WTC11 (cell line): ENCODE data around the gene SH3BP5. TPM values are rescaled to one million over a fixed set of nuclear protein-coding genes. Genes with fewer than 3 reads are reported as not detected.

Experiments
- ATAC-seq: fragments of 200-7000 bp; cut with Tn5 transposase; 2 replicates; pipeline ENCODE4 v1.10.0; 2021; ENCODE audit warnings: mild to moderate bottlenecking, moderate library complexity
- CTCF ChIA-PET: fragments of 300-600 bp; sonication (Branson Sonifier 250); formaldehyde crosslinking; loops from one replicate; lab custom pipeline; 2021; ENCODE audit warnings: antibody characterized with exemption; lab: Charles Lee
- POLR2A ChIA-PET: fragments of 350-600 bp; sonication (Branson Sonifier 250); formaldehyde crosslinking; loops from one replicate; lab custom pipeline; 2021; ENCODE audit warnings: antibody characterized with exemption; lab: Charles Lee
- DNase-seq: peaks from one replicate; pipeline ENCODE4 v3.0.0; 2021; ENCODE audit warnings: low spot score
- H3K27ac Mint-ChIP-seq: 2 replicates; pipeline ENCODE4 v1.8.0; 2021; ENCODE audit warnings: mixed read lengths
- H3K27me3 Mint-ChIP-seq: 2 replicates; pipeline ENCODE4 v1.8.0; 2021; ENCODE audit warnings: low read depth, mild to moderate bottlenecking, moderate library complexity, mixed read lengths
- H3K36me3 Mint-ChIP-seq: 2 replicates; pipeline ENCODE4 v1.8.0; 2021; ENCODE audit warnings: mixed read lengths
- H3K4me1 Mint-ChIP-seq: 2 replicates; pipeline ENCODE4 v1.8.0; 2022; ENCODE audit warnings: mixed read lengths
- H3K4me3 Mint-ChIP-seq: 2 replicates; pipeline ENCODE4 v1.8.0; 2021; ENCODE audit warnings: mild to moderate bottlenecking, moderate library complexity, mixed read lengths
- H3K9me3 Mint-ChIP-seq: 2 replicates; pipeline ENCODE4 v1.8.0; 2021; ENCODE audit warnings: mixed read lengths
- ARID4B ChIP-seq: sonication (generic); formaldehyde crosslinking; IDR thresholded peaks from 2 replicates; pipeline ENCODE4 v1.8.0; 2023; ENCODE audit warnings: missing genetic modification reagents, mild to moderate bottlenecking, borderline replicate concordance
- CBFB ChIP-seq: sonication (generic); formaldehyde crosslinking; IDR thresholded peaks from 2 replicates; pipeline ENCODE4 v1.8.1; 2022; ENCODE audit warnings: mild to moderate bottlenecking, low read depth, missing genetic modification reagents
- CREB1 ChIP-seq: sonication (generic); formaldehyde crosslinking; IDR thresholded peaks from 2 replicates; pipeline ENCODE4 v1.8.0; 2023; ENCODE audit warnings: mild to moderate bottlenecking, missing genetic modification reagents
- E2F4 ChIP-seq: sonication (generic); formaldehyde crosslinking; IDR thresholded peaks from 2 replicates; pipeline ENCODE4 v1.8.1; 2022; ENCODE audit warnings: low read depth, mild to moderate bottlenecking, moderate library complexity, missing genetic modification reagents, borderline replicate concordance
- ESRRA ChIP-seq: sonication (generic); formaldehyde crosslinking; IDR thresholded peaks from 2 replicates; pipeline ENCODE4 v1.8.1; 2022; ENCODE audit warnings: mild to moderate bottlenecking, missing genetic modification reagents, borderline replicate concordance
- ETV6 ChIP-seq: sonication (generic); formaldehyde crosslinking; IDR thresholded peaks from 2 replicates; pipeline ENCODE4 v1.8.1; 2022; ENCODE audit warnings: mild to moderate bottlenecking, missing genetic modification reagents
- FOXJ3 ChIP-seq: sonication (generic); formaldehyde crosslinking; IDR thresholded peaks from 2 replicates; pipeline ENCODE4 v1.9.0; 2021; ENCODE audit warnings: missing genetic modification reagents, mild to moderate bottlenecking, borderline replicate concordance
- FOXP1 ChIP-seq: sonication (generic); formaldehyde crosslinking; IDR thresholded peaks from 2 replicates; pipeline ENCODE4 v1.8.0; 2022; ENCODE audit warnings: missing genetic modification reagents, mild to moderate bottlenecking, moderate library complexity, borderline replicate concordance
- JAZF1 ChIP-seq: fragments of 250-450 bp; sonication (Bioruptor Pico); IDR thresholded peaks from 2 replicates; pipeline ENCODE4 v1.9.0; 2021; ENCODE audit warnings: moderate library complexity, mild to moderate bottlenecking, inconsistent platforms
- JUN ChIP-seq: sonication (generic); formaldehyde crosslinking; IDR thresholded peaks from 2 replicates; pipeline ENCODE4 v1.8.0; 2023; ENCODE audit warnings: mild to moderate bottlenecking, missing genetic modification reagents
- MYBL2 ChIP-seq: sonication (generic); formaldehyde crosslinking; IDR thresholded peaks from 2 replicates; pipeline ENCODE4 v1.8.1; 2023; ENCODE audit warnings: mild to moderate bottlenecking, moderate library complexity, missing genetic modification reagents
- NFE2L1 ChIP-seq: sonication (generic); formaldehyde crosslinking; IDR thresholded peaks from 2 replicates; pipeline ENCODE4 v1.8.1; 2023; ENCODE audit warnings: missing genetic modification reagents
- NR1H2 ChIP-seq: sonication (generic); formaldehyde crosslinking; IDR thresholded peaks from 2 replicates; pipeline ENCODE4 v1.9.0; 2021; ENCODE audit warnings: mild to moderate bottlenecking, moderate library complexity, missing genetic modification reagents
- NR3C1 ChIP-seq: sonication (generic); formaldehyde crosslinking; conservative IDR thresholded peaks from 2 replicates; pipeline ENCODE4 v1.8.1; 2023; ENCODE audit warnings: low read depth, mild to moderate bottlenecking, missing genetic modification reagents
- PREB ChIP-seq: sonication (generic); formaldehyde crosslinking; IDR thresholded peaks from 2 replicates; pipeline ENCODE4 v1.8.1; 2022; ENCODE audit warnings: mild to moderate bottlenecking, missing genetic modification reagents, moderate library complexity, borderline replicate concordance
- RELA ChIP-seq: sonication (generic); formaldehyde crosslinking; IDR thresholded peaks from 2 replicates; pipeline ENCODE4 v1.8.1; 2022; ENCODE audit warnings: missing genetic modification reagents, mild to moderate bottlenecking, borderline replicate concordance
- TCF7 ChIP-seq: sonication (generic); formaldehyde crosslinking; IDR thresholded peaks from 2 replicates; pipeline ENCODE4 v1.8.0; 2022; ENCODE audit warnings: mild to moderate bottlenecking, low read depth, missing genetic modification reagents, moderate library complexity
- TEAD1 ChIP-seq: sonication (generic); formaldehyde crosslinking; IDR thresholded peaks from 2 replicates; pipeline ENCODE4 v1.8.0; 2022; ENCODE audit warnings: mild to moderate bottlenecking, missing genetic modification reagents
- ZBTB43 ChIP-seq: sonication (generic); formaldehyde crosslinking; IDR thresholded peaks from 2 replicates; pipeline ENCODE4 v1.8.1; 2023; ENCODE audit warnings: mild to moderate bottlenecking, missing genetic modification reagents
- ZMAT4 ChIP-seq: fragments of 250-450 bp; sonication (Bioruptor Pico); IDR thresholded peaks from 2 replicates; pipeline ENCODE4 v1.9.0; 2021; ENCODE audit warnings: mild to moderate bottlenecking
- ZNF138 ChIP-seq: sonication (generic); formaldehyde crosslinking; conservative IDR thresholded peaks from 2 replicates; pipeline ENCODE4 v1.8.1; 2022; ENCODE audit warnings: mild to moderate bottlenecking, moderate library complexity, missing genetic modification reagents
- ZNF263 ChIP-seq: sonication (generic); formaldehyde crosslinking; IDR thresholded peaks from 2 replicates; pipeline ENCODE4 v1.8.1; 2022; ENCODE audit warnings: low read depth, mild to moderate bottlenecking, moderate library complexity, missing genetic modification reagents
- ZNF396 ChIP-seq: fragments of 250-450 bp; sonication (Bioruptor Pico); IDR thresholded peaks from 2 replicates; pipeline ENCODE4 v1.8.0; 2021; ENCODE audit warnings: mild to moderate bottlenecking, moderate library complexity, borderline replicate concordance
- ZNF423 ChIP-seq: fragments of 250-450 bp; sonication (Bioruptor Pico); IDR thresholded peaks from 2 replicates; pipeline ENCODE4 v2.1.2; 2022; ENCODE audit warnings: mild to moderate bottlenecking, moderate library complexity
- ZNF425 ChIP-seq: fragments of 250-450 bp; sonication (Bioruptor Pico); conservative IDR thresholded peaks from 2 replicates; pipeline ENCODE4 v1.9.0; 2021; ENCODE audit warnings: mild to moderate bottlenecking
- total RNA-seq: library from RNA; stranded (reverse); gene quantifications from 3 replicates; pipeline ENCODE4 v1.2.3, GENCODE V29; 2021

SH3BP5 gene
- total RNA-seq, 1 experiment from 2014 or later = 7.2 TPM

GRCh38 chr3:15303216-15303615 lies 29.2 kb downstream of the SH3BP5 start:
- DNase-seq (no peak), ATAC-seq (no peak)
- POLR2A ChIA-PET = no interaction called here
- no peak overlapping the region for H3K4me3 Mint-ChIP-seq
- TF ChIP-seq JUN (CRISPR knock-in tag) (no peak), MYBL2 (no peak), TEAD1 (CRISPR knock-in tag) (no peak), TCF7 (CRISPR knock-in tag) (no peak), ZBTB43 (CRISPR knock-in tag) (no peak)
- 0 out of 2 replicates have a peak, but pooled peaks cover 4% of the 10 kb centered on the region for H3K9me3 Mint-ChIP-seq
- H3K36me3 Mint-ChIP-seq = no peaks in the 10 kb centered on the region
- no peak overlapping the region for H3K27ac Mint-ChIP-seq
- H3K27me3 Mint-ChIP-seq = no peaks in the 10 kb centered on the region
- CTCF ChIA-PET = interaction anchor here (1.5 kb wide), 1 partner anchor 35 kb away, joined by 3 read pairs; no protein-coding TSS in a partner anchor
- H3K4me1 Mint-ChIP-seq = peaks cover 7% of the 10 kb centered on the region

GRCh38 chr3:15301761-15302160 lies 30.6 kb downstream of the SH3BP5 start:
- H3K4me1 Mint-ChIP-seq = peaks cover 4% of the 10 kb centered on the region; the same call in 1 of the 2 replicates
- DNase-seq = no peak
- ATAC-seq = no peak
- ChIA-PET POLR2A (no interaction called here), CTCF (interaction anchor here (1.5 kb wide), 1 partner anchor 34 kb away, joined by 3 read pairs; no protein-coding TSS in a partner anchor)
- H3K27ac Mint-ChIP-seq = no peak overlapping the region
- H3K27me3 Mint-ChIP-seq = no peaks in the 10 kb centered on the region
- no peaks in the 10 kb centered on the region for H3K36me3 Mint-ChIP-seq
- H3K4me3 Mint-ChIP-seq = no peak overlapping the region
- H3K9me3 Mint-ChIP-seq = 0 out of 2 replicates have a peak, but pooled peaks cover 4% of the 10 kb centered on the region
- TF ChIP-seq JAZF1 (CRISPR knock-in tag) = no peak
- no peak for TF ChIP-seq ZNF263 (CRISPR knock-in tag)
- no peak for TF ChIP-seq PREB (CRISPR knock-in tag)
- TF ChIP-seq NR1H2 (CRISPR knock-in tag) = no peak
- no peak for TF ChIP-seq E2F4 (CRISPR knock-in tag)
- no peak for TF ChIP-seq NFE2L1
- TF ChIP-seq ZNF138 = no peak
- TF ChIP-seq CBFB (CRISPR knock-in tag) = no peak
- TF ChIP-seq ARID4B (CRISPR knock-in tag) = no peak
- no peak for TF ChIP-seq NR3C1 (CRISPR knock-in tag)
- no peak for TF ChIP-seq ZNF396 (CRISPR knock-in tag)
- no peak for TF ChIP-seq ZNF425 (CRISPR knock-in tag)
- no peak for TF ChIP-seq ESRRA
- no peak for TF ChIP-seq ZMAT4 (CRISPR knock-in tag)
- TF ChIP-seq ZNF423 (CRISPR knock-in tag) = no peak
- TF ChIP-seq RELA (CRISPR knock-in tag) = no peak
- no peak for TF ChIP-seq FOXJ3
- TF ChIP-seq CREB1 = no peak
- no peak for TF ChIP-seq FOXP1 (CRISPR knock-in tag)
- TF ChIP-seq ETV6 (CRISPR knock-in tag) = no peak
